ENCODE measurements around the gene RPUSD3. TPM values are rescaled to one million over a fixed set of nuclear protein-coding genes. Genes with fewer than 3 reads are reported as not detected.
A peak's percentile ranks its signal among the peaks of the same experiment; 100 is the strongest.

Gene RPUSD3
- total RNA-seq, 1 donor, result 25.8 TPM

- DNase-seq (ENCODE audit: low read depth), result no peak
- no peak overlapping the region for H3K4me3 ChIP-seq (ENCODE audit: low read depth, low read length)
- TF ChIP-seq CTCF (IDR thresholded peaks at IDR 0.05; ENCODE audit: insufficient read depth, low read length), result no peak
These were observed 26.4 kb downstream of the RPUSD3 start for GRCh38 chr3:9817436-9817835.

GRCh38 chr3:9815986-9816385 lies 27.8 kb downstream of the RPUSD3 start:
- no peak for TF ChIP-seq CTCF (IDR thresholded peaks at IDR 0.05; ENCODE audit: insufficient read depth, low read length)
- DNase-seq (ENCODE audit: low read depth), result no peak
- H3K4me3 ChIP-seq (ENCODE audit: low read depth, low read length), result no peak overlapping the region

GRCh38 chr3:9812870-9813483 lies 30.8 kb downstream of the RPUSD3 start:
- no peak for TF ChIP-seq CTCF (IDR thresholded peaks at IDR 0.05; ENCODE audit: insufficient read depth, low read length)
- H3K4me3 ChIP-seq (ENCODE audit: low read depth, low read length), result no peak overlapping the region
- no peak for DNase-seq (ENCODE audit: low read depth)

GRCh38 chr3:9810846-9811245 lies 33.0 kb downstream of the RPUSD3 start:
- no peak for TF ChIP-seq CTCF (IDR thresholded peaks at IDR 0.05; ENCODE audit: insufficient read depth, low read length)
- DNase-seq (ENCODE audit: low read depth), result peak; percentile 23
- peak overlapping the region; percentile 65 for H3K4me3 ChIP-seq (ENCODE audit: low read depth, low read length)

GRCh38 chr3:9810433-9810770 lies 33.4 kb downstream of the RPUSD3 start:
- TF ChIP-seq CTCF (IDR thresholded peaks at IDR 0.05; ENCODE audit: insufficient read depth, low read length), result no peak
- DNase-seq (ENCODE audit: low read depth), result peak; percentile 19

GRCh38 chr3:9809615-9810432 lies 34.0 kb downstream of the RPUSD3 start, which contains the start of gene TTLL3:
TSS of gene TTLL3 (plus strand) at chr3:9810262. CDS start at chr3:9810662, 400 bp downstream.
- no peak for TF ChIP-seq CTCF (IDR thresholded peaks at IDR 0.05; ENCODE audit: insufficient read depth, low read length)
- DNase-seq (ENCODE audit: low read depth), result peak; percentile 51
- H3K4me3 ChIP-seq (ENCODE audit: low read depth, low read length), result peak within 1 kb of the TSS; percentile 65

More at GRCh38 chr3:9810433-9810770, 33.4 kb downstream of the RPUSD3 start:
- H3K4me3 ChIP-seq (ENCODE audit: low read depth, low read length), result peak overlapping the region; percentile 65

Data from fibroblast of the aortic adventitia (primary cell).